G401 (cell line): ENCODE measurements around the gene MRPL55. TPM values are rescaled to one million over a fixed set of nuclear protein-coding genes. Genes with fewer than 3 reads are reported as not detected.

ENCODE experiments used
- DNase-seq: peaks from one replicate; pipeline ENCODE4 v3.0.0-alpha.2; 2015; ENCODE audit warnings: low spot score
- in situ Hi-C: cut with HindIII; loops from 2 replicates; pipeline ENCODE4 v1.10.0; 2016; ENCODE audit warnings: low sequenced_read_pairs, mixed read lengths
- total RNA-seq: library from RNA; depleted of rRNA; stranded (reverse); fragments of >200 nt; shearing (Covaris generic); gene quantifications from 2 replicates; pipeline ENCODE4 v1.2.3, GENCODE V29; 2014

The MRPL55 gene
- total RNA-seq, 1 experiment from 2014 or later = 103 TPM

DNA sequence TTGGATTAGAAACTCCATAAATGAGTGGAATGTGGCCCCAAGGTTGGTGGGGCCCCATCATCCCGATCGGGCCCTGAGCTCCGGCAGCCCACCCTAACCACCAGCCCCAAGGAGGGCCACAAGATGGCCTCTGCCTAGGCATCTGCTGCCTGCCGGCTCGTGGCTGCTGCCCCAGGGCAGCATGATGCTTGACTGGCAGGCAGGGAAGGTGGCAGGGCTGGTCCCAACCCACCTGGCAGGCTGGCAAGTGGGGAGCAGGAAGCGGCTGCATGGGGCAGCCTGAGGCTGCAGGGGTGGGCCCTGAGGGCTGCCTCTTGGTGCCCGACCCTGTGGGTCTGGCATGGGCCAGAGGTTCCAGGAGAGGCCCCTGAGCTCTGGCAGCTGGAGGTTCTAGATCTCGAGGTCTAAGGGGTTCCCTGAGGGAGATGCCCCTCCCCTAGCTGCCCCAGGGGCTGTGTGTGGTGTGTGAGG is 39.9 kb upstream of the MRPL55 start:
- in situ Hi-C loops = no loop called here
- no peak for DNase-seq

DNA sequence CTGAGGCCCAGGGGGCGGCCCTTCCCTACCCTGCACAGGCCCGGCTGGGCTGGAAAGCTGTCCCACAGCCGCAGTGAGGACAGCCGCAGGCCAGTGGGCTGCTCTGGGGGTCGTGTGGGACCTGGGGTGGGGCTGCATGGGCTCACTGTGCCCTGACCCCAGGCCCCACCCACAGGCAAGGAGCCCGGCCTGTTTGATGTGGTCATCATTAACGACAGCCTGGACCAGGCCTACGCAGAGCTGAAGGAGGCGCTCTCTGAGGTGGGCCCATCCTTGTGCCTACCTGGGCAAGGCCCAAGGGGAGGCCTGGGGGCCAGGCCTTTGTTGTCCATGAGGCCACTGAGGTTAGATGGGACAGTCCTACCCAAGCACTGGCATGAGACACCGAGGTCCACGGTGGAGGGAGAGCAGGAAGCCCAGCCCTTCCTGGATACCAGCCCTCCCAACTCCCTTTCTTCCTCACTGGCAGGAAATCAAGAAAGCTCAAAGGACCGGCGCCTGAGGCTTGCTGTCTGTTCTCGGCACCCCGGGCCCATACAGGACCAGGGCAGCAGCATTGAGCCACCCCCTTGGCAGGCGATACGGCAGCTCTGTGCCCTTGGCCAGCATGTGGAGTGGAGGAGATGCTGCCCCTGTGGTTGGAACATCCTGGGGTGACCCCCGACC is 39.2 kb upstream of the MRPL55 start:
- in situ Hi-C loops = no loop called here
- DNase-seq = no peak

DNA sequence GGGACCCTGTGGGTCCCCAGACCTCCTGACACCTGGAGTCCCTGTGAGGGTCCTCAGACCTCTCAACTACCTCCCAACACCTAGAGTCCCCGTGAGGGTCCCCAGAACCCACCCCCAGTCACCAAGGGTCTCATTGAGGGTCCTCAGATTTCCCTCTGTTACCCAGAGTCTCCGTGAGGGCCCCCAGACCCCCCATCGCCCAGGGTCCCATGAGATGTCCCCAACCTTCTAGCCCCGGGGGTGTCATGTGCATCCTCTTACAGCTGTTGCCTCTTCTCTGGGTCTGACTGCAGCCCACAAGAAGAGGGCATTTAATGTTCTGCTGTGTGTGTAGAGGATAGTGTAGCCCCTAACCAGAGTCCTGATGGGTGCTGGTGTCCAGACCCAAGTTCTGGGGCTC is 38.7 kb upstream of the MRPL55 start:
- in situ Hi-C loops = no loop called here
- no peak for DNase-seq

- in situ Hi-C loops = no loop called here
- no peak for DNase-seq
These were observed 38.1 kb upstream of the MRPL55 start for GRCh38 chr1:228147151-228147693.

GRCh38 chr1:228146417-228147150 is 37.5 kb upstream of the MRPL55 start:
- in situ Hi-C loops = no loop called here
- no peak for DNase-seq

DNA sequence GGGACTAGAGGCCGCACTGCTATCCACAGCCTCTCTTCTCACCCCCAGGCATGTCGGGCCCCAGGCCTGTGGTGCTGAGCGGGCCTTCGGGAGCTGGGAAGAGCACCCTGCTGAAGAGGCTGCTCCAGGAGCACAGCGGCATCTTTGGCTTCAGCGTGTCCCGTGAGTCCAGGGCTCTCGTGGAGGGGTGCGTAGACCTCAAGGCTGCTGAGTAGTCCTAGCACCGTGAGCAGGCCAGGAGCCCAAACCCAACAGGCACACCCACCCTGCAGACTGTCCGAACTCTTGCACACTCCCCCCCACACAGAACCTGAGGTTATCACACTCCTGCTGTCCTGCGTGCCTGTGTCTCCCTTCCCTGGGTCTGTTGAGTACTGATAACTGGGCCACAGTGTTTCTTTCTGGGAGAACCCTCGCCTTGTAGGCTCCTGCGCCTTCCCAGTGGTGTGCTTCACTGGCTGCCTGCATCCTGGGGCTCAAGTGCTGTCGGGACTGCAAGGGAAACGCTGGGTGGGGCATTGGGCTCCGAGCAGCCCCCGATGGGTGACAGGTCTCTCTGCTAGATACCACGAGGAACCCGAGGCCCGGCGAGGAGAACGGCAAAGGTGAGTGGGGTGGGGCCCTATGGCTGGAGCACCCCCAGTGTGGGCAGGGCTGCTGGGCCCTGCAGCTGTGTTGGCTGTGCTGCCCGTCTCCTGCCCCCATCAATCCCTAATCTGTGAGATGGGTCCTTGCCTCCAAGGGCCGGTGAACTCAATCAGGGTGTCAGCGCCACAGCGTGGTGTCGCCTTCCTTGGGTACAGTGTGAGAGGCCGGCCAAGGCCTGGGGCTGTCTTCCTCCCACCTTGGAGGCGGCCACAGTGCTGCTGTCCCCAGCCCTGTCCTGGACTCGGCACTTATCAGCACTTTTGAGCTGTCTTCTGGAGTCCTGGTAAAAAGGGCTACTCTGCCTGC is 36.6 kb upstream of the MRPL55 start:
- in situ Hi-C loops = no loop called here
- no peak for DNase-seq

DNA sequence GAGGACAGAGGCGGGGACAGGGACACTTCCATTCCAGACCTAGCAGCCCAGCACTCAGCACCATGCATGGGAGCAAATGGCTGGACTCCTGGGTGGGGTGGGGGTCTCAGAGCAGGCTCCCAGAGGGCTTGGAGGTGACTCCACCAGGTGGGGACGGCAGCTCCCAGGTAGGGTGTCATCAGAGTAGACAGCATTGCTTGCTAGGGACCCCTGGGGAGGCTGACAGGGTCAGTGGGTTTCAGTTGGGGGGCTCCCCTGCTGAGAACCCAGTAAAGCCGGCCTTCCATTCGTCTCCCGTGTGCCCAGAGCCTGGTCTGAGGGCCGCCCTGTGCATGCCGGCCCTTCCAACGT is 35.9 kb upstream of the MRPL55 start:
- no peak for DNase-seq
- in situ Hi-C loops = no loop called here

DNA sequence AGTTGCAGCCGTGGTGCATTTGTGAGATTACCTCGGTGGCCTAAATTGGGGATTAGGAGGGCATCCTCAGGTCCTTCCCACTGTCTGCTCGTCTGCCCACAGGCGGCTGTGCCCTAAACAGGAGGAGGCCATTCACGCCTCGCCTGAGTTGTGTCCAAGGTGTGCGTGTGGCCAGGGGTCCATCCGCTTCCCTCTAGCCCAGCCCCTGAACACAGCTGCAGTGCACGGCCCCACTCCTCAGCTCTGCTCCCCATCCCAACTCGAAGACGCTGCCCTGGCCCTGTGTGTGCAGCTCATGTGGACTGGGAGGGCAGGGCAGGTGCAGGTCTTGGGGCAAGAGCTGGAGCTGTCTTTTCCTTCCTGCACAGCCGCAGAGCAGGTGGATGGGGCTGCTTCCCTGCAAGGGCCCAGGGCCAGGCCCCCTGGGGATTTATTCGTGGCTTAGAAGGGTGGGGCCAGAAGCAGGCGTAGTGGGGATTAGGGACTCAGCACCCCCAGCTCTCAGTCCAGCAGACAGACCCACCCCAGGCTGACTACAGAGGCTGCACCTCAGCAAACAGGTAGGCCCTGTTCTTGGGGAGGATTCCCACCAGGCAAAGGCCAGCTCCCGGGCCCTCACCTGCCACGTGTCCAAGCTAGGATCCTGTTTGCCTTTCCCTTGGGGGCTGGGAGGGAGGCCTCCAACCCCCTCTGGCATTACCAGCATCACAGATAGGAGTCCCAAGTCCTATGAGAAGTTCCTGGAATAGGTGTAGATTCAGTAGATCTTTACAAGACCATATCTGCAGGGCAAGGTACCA is 35.3 kb upstream of the MRPL55 start:
- no peak for DNase-seq
- in situ Hi-C loops = no loop called here

DNA sequence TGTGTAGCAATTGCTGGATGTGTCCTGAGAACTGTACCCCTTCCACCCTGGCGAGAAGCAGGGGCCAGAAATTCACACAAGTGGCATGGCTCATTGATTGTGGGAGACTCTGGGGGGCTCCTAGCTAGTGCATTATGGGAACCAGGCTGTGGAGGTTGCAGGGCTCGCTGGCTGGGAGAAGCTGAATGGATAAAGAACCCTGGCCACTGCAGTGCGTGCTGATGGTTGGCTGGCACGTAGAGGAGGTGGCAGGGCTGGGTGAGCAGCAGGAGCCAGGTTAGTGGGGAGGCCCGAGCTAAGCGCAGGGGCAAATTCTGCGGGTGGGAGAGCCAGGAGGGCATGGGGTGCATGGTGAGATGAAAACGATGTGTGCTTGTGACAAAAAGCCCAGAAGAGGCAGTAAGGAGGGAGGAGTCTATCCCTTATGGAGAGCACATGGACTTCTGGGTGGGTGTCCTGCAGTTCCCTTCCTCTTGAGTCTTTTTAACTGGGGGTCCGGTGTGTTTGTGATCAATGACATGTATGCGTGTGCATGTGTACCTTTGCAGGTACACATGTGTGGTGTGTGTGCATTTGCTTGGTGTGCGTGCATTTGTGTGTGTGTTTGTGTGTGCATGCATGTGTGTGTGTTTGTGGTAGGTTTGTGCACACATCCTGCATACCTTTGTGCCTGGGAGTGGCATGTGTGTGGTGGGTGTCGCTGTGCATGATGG is 34.5 kb upstream of the MRPL55 start:
- DNase-seq = no peak
- in situ Hi-C loops = no loop called here

- in situ Hi-C loops = no loop called here
These were observed 33.6 kb upstream of the MRPL55 start for GRCh38 chr1:228142701-228143136.

GRCh38 chr1:228142155-228142691 is 33.1 kb upstream of the MRPL55 start:
- in situ Hi-C loops = no loop called here
- no peak for DNase-seq

More at GRCh38 chr1:228142701-228143136, 33.6 kb upstream of the MRPL55 start:
- DNase-seq = no peak

- no peak for DNase-seq
- in situ Hi-C loops = no loop called here
These were observed 32.3 kb upstream of the MRPL55 start for GRCh38 chr1:228141226-228142044.

DNA sequence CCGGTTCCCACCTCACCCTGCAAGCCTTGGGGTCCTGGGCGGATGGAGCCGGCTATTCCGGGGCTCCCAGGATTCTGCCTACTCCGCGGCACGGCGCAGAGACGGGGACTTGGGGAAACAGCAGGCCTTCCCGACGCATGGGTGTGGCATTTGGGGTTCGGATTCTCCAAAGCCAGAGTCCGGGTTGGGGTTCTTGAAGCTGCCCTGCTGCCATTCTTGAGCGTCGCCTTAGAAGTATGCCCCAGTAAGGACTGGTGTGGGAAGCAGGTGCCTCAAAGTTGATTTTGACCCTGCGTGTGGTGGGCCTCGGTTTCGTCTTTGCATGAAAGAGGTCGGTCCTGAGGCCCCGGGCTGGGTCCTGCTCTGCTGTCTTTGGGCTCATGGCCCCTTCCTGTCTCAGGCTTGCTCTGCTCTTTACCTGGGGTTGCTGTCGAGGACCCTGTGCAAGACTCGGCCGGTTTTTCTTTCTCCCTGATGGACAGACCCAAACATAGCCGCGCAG is 31.7 kb upstream of the MRPL55 start:
- in situ Hi-C loops = no loop called here
- DNase-seq = no peak

- in situ Hi-C loops = no loop called here
These were observed 31.0 kb upstream of the MRPL55 start, which contains the start of gene GUK1 for GRCh38 chr1:228139931-228140723. TSS of gene GUK1 (plus strand) at chr1:228140279. CDS start at chr1:228140303, 24 bp downstream.

GRCh38 chr1:228139406-228139930 is 30.4 kb upstream of the MRPL55 start:
- DNase-seq = no peak
- in situ Hi-C loops = no loop called here

More at GRCh38 chr1:228139931-228140723, 31.0 kb upstream of the MRPL55 start, which contains the start of gene GUK1:
- DNase-seq = peak; percentile 99

DNA sequence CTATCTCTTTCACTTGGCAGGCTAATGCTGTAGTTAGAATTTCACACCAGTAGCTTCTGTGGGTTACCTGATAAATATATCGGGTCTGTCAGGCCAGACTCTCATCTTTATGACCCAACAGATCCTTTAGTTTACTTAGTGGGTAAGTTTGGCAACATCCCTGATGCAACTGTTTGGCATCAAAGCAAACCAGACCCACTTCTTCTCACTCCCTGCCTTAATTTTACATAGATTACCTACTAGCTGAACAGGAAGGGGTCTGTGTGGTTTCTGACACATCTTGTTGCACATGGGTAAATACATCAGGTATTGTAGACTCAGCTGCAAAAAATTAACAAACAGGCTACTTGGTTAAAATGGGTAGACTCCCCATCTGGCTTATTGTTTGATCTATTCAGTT is 27.8 kb upstream of the MRPL55 start:
- DNase-seq = no peak
- in situ Hi-C loops = no loop called here
